WERI-Rb-1 (cell line): ENCODE data around the gene UNKL.

Experiments
- DNase-seq: peaks from one replicate; pipeline ENCODE4 v3.0.0-alpha.2; 2020
- H3K27ac ChIP-seq: fragments of 250-450 bp; sonication (Bioruptor Pico); 2 replicates; pipeline ENCODE4 v1.5.1; 2020; ENCODE audit warnings: mild to moderate bottlenecking, moderate library complexity
- H3K27me3 ChIP-seq: fragments of 250-450 bp; sonication (Bioruptor Pico); 2 replicates; pipeline ENCODE4 v1.5.1; 2021; ENCODE audit warnings: mild to moderate bottlenecking, low read depth, moderate library complexity; ENCODE audit not compliant: insufficient read depth, severe bottlenecking
- H3K36me3 ChIP-seq: fragments of 250-450 bp; sonication (Bioruptor Pico); 2 replicates; pipeline ENCODE4 v1.5.1; 2020; ENCODE audit warnings: mild to moderate bottlenecking, moderate library complexity
- H3K4me3 ChIP-seq: 2 replicates; pipeline ENCODE4 v1.5.1; 2011; ENCODE audit warnings: low read depth, mild to moderate bottlenecking, control low read depth, low read length
- H3K9me3 ChIP-seq: fragments of 250-450 bp; sonication (Bioruptor Pico); 2 replicates; pipeline ENCODE4 v1.5.1; 2021; ENCODE audit warnings: mild to moderate bottlenecking, moderate library complexity; ENCODE audit not compliant: severe bottlenecking
- TF ChIP-seq, protein P1 (sequence below): IDR thresholded peaks from 2 replicates; pipeline ENCODE4 v1.5.1; 2011; ENCODE audit warnings: low read depth, mild to moderate bottlenecking, control low read depth, inconsistent platforms, low read length

UNKL gene

DNA sequence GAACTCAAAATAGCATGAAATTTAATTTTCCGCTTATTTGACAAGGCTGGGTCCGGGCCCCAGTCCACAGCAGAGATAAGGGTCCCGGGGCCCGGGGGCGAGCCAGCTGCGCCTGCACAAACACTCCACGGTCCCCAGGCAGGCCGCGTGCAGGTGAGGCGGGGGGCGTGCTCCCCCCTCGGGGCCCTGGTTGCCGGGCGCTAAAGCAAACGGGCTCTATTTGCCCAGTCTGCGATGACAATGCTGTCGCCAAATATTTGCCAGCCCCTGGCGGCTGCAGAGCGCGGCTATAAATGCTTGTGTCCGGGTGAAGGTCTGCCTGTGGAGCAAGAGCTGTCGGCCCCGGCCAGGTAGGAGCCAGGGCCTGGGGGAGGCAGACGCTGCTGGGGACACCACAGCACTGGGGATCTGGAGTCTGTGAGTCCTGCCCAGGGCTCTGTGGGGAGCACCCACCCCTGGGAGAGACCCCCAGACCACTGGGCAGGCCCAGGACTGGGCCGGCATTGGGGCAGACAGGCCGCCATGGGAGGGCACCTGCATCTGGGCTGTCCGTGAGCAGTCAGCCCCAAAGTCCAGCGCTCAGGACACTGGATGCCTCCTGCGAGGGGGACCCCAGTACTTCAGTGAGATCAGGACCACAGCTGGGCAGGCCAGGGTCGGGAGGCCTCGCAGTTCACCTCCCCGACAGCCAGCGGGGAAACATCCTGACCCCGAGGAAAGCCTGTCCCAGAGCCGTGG lies 16.4 kb upstream of the UNKL start, which contains the start of gene PERCC1:
PERCC1 (plus strand) TSS at position 320 of the 738 bp plus-strand sequence. CDS start 1,516 bp downstream, outside the sequence.
- no peak within 1 kb of the TSS for H3K4me3 ChIP-seq
- no peaks in the 10 kb centered on the region for H3K27me3 ChIP-seq
- no peak within 1 kb of the TSS for H3K27ac ChIP-seq
- no peaks in the 10 kb centered on the region for H3K36me3 ChIP-seq
- no peak for DNase-seq
- TF ChIP-seq, protein P1, sequence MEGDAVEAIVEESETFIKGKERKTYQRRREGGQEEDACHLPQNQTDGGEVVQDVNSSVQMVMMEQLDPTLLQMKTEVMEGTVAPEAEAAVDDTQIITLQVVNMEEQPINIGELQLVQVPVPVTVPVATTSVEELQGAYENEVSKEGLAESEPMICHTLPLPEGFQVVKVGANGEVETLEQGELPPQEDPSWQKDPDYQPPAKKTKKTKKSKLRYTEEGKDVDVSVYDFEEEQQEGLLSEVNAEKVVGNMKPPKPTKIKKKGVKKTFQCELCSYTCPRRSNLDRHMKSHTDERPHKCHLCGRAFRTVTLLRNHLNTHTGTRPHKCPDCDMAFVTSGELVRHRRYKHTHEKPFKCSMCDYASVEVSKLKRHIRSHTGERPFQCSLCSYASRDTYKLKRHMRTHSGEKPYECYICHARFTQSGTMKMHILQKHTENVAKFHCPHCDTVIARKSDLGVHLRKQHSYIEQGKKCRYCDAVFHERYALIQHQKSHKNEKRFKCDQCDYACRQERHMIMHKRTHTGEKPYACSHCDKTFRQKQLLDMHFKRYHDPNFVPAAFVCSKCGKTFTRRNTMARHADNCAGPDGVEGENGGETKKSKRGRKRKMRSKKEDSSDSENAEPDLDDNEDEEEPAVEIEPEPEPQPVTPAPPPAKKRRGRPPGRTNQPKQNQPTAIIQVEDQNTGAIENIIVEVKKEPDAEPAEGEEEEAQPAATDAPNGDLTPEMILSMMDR: no peak
- no peaks in the 10 kb centered on the region for H3K9me3 ChIP-seq

DNA sequence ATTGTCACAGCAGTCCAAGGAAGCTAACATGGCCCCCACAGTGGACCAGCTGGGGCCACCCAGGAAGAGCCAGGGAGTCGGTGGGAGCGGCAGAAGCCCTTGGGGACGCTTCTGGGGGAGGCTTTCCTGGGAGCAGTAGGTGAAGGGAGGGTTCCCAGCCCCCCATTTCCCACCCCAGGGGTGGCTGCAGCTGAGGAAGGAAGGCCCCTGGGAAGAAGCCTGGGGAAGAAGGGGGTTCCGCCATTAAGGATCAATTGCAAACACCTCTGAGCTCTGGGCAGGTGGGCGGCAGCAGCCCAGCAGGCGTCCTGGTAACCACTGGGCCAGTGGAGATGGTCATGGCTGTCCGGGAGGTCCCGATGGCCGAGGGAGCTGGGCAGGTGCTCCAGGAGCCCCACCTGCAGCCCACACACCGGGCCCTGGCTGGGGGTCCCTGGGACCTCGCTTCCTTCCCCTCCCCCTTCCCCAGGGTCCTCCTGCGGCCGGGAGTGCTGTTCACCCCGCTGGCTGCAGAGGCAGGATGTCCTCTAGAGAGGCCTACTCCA lies 15.8 kb upstream of the UNKL start:
- Histone ChIP-seq H3K9me3 (no peaks in the 10 kb centered on the region), H3K4me3 (no peak overlapping the region), H3K36me3 (no peaks in the 10 kb centered on the region), H3K27me3 (no peaks in the 10 kb centered on the region), H3K27ac (no peak overlapping the region)
- TF ChIP-seq, protein P1: no peak
- DNase-seq: no peak

DNA sequence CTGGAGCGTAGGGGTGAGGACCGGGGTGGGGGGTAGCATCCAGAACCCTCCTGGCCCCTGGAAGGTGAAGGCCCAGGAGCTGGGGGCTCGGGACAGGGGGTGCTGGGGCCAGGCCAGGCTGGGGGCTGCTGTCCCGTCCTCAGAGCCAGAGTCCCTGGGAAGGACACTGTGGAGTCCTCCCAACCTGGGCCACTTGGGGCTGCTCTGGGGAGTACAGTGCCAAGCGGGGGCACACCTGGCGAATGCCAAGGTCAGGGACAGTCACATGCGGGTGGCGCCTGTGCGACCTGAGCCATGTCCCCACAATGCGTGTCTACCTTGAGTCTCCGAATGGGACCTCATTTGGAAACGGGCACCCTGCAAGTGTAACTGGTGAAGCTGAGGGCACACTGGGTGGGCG lies 15.1 kb upstream of the UNKL start:
- H3K4me3 ChIP-seq: no peak overlapping the region
- H3K27me3 ChIP-seq: no peaks in the 10 kb centered on the region
- TF ChIP-seq, protein P1: no peak
- no peak for DNase-seq
- H3K36me3 ChIP-seq: no peaks in the 10 kb centered on the region
- H3K9me3 ChIP-seq: no peaks in the 10 kb centered on the region
- H3K27ac ChIP-seq: no peak overlapping the region

DNA sequence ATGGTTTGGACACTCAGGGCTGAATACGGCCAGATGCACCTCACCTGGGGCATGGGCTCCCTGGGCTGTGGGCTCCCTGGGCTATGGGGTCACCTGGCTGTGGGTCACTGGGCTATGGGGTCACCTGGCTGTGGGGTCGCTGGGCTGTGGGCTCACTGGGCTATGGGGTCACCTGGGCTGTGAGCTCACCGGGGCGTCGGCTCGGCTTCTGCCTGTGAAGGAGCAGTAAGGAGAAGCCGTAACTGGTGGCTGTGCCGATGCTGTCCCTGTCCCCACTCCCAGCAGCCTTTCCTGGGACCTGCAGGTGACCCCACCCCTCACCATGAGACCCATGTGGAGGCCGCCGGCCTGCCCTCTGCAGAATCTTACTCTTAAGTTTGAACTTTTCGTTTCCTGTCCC lies 14.5 kb upstream of the UNKL start:
- H3K36me3 ChIP-seq: no peaks in the 10 kb centered on the region
- H3K27ac ChIP-seq: no peak overlapping the region
- H3K27me3 ChIP-seq: no peaks in the 10 kb centered on the region
- TF ChIP-seq, protein P1: no peak
- DNase-seq: no peak
- H3K9me3 ChIP-seq: no peaks in the 10 kb centered on the region
- no peak overlapping the region for H3K4me3 ChIP-seq

DNA sequence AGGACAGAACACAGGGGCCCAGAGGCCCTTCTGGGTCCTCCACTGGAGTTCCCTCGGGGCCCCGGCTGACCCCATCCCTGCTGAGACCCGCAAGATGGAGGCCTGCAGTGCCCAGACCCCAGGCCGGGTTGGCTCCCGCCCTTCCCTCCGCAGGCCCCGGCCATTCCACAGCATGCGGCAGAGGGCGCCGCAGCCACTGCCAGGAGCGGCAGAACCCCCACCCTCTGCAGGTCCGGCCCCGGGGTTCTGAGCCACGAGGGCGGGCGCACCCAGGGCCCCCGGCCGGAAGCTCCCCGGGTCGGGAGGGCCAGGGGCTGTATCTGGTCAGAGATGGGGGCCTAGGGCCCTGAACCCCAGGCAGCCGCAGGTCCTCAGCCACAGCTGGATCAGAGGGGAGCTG lies 14.0 kb upstream of the UNKL start:
- H3K27me3 ChIP-seq: no peaks in the 10 kb centered on the region

More for the DNA sequence above, 14.0 kb upstream of the UNKL start:
- no peak overlapping the region for H3K4me3 ChIP-seq
- TF ChIP-seq, protein P1: peak; percentile 25; the same call in 1 of the 2 replicates
- H3K36me3 ChIP-seq: no peaks in the 10 kb centered on the region
- no peak overlapping the region for H3K27ac ChIP-seq
- no peaks in the 10 kb centered on the region for H3K9me3 ChIP-seq
- DNase-seq: no peak
